ENCODE measurements around the gene EML4. TPM values are rescaled to one million over a fixed set of nuclear protein-coding genes. Genes with fewer than 3 reads are reported as not detected.
A peak's percentile ranks its signal among the peaks of the same experiment; 100 is the strongest.

Gene EML4
- total and polyA plus RNA-seq, 2 of the 13 experiments (the other 11 are each of a cell fraction or from before 2014, with no cell fraction given), result 243 to 476 TPM

GRCh38 chr2:42342795-42343241 lies 173.7 kb downstream of the EML4 start (continued):
- TF ChIP-seq, protein P1, sequence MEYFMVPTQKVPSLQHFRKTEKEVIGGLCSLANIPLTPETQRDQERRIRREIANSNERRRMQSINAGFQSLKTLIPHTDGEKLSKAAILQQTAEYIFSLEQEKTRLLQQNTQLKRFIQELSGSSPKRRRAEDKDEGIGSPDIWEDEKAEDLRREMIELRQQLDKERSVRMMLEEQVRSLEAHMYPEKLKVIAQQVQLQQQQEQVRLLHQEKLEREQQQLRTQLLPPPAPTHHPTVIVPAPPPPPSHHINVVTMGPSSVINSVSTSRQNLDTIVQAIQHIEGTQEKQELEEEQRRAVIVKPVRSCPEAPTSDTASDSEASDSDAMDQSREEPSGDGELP (IDR thresholded peaks at IDR 0.05; ENCODE audit: borderline replicate concordance, low read depth), result no peak
- TF ChIP-seq TOPORS (CRISPR knock-in tag; IDR thresholded peaks at IDR 0.05) (no peak), HDAC1 (CRISPR knock-in tag; IDR thresholded peaks at IDR 0.05) (no peak), ZBTB8A (CRISPR knock-in tag; IDR thresholded peaks at IDR 0.05; ENCODE audit: borderline replicate concordance, low read depth) (no peak), RXRB (CRISPR knock-in tag; IDR thresholded peaks at IDR 0.05; ENCODE audit: borderline replicate concordance) (no peak), POGZ (CRISPR knock-in tag; IDR thresholded peaks at IDR 0.05) (no peak), NR2C2 (CRISPR knock-in tag; IDR thresholded peaks at IDR 0.05; ENCODE audit: borderline replicate concordance) (no peak), PPARG (CRISPR knock-in tag; conservative IDR thresholded peaks at IDR 0.05) (no peak), ZC3H4 (CRISPR knock-in tag; IDR thresholded peaks at IDR 0.05; ENCODE audit: borderline replicate concordance) (peak; percentile 31; the same call in 1 of the 2 replicates), RBM22 (optimal IDR thresholded peaks at IDR 0.05; ENCODE audit: low read length) (peak; percentile 5), ZBTB3 (CRISPR knock-in tag; IDR thresholded peaks at IDR 0.05; ENCODE audit: borderline replicate concordance, low read depth) (no peak), MEF2D (CRISPR knock-in tag; IDR thresholded peaks at IDR 0.05) (no peak), ZNF367 (CRISPR knock-in tag; IDR thresholded peaks at IDR 0.05; ENCODE audit: borderline replicate concordance) (no peak), ZNF335 (CRISPR knock-in tag; IDR thresholded peaks at IDR 0.05) (no peak), POLR2A (IDR thresholded peaks at IDR 0.05; ENCODE audit: insufficient read depth in 1 of 2, low read depth in 2 of 2, low read length in 2 of 2) (peak in 1 of 2 experiments; percentile 67; a peak in 1 of 4 replicates), PRDM10 (CRISPR knock-in tag; IDR thresholded peaks at IDR 0.05; ENCODE audit: low read depth) (no peak), AHR (CRISPR knock-in tag; IDR thresholded peaks at IDR 0.05) (no peak; the same call in 1 of the 2 replicates), ZNF652 (CRISPR knock-in tag; IDR thresholded peaks at IDR 0.05; ENCODE audit: borderline replicate concordance, low read depth) (no peak), JUNB (CRISPR knock-in tag; IDR thresholded peaks at IDR 0.05; ENCODE audit: borderline replicate concordance) (no peak), GTF3A (CRISPR knock-in tag; conservative IDR thresholded peaks at IDR 0.05) (no peak), ATF1 (CRISPR knock-in tag; IDR thresholded peaks at IDR 0.05) (no peak), HDAC2 (CRISPR knock-in tag; IDR thresholded peaks at IDR 0.05) (no peak), KAT7 (CRISPR knock-in tag; IDR thresholded peaks at IDR 0.05; ENCODE audit: borderline replicate concordance) (no peak), MED13 (CRISPR knock-in tag; IDR thresholded peaks at IDR 0.05) (no peak), REL (CRISPR knock-in tag; conservative IDR thresholded peaks at IDR 0.05) (no peak)
- TF ChIP-seq, protein P2, sequence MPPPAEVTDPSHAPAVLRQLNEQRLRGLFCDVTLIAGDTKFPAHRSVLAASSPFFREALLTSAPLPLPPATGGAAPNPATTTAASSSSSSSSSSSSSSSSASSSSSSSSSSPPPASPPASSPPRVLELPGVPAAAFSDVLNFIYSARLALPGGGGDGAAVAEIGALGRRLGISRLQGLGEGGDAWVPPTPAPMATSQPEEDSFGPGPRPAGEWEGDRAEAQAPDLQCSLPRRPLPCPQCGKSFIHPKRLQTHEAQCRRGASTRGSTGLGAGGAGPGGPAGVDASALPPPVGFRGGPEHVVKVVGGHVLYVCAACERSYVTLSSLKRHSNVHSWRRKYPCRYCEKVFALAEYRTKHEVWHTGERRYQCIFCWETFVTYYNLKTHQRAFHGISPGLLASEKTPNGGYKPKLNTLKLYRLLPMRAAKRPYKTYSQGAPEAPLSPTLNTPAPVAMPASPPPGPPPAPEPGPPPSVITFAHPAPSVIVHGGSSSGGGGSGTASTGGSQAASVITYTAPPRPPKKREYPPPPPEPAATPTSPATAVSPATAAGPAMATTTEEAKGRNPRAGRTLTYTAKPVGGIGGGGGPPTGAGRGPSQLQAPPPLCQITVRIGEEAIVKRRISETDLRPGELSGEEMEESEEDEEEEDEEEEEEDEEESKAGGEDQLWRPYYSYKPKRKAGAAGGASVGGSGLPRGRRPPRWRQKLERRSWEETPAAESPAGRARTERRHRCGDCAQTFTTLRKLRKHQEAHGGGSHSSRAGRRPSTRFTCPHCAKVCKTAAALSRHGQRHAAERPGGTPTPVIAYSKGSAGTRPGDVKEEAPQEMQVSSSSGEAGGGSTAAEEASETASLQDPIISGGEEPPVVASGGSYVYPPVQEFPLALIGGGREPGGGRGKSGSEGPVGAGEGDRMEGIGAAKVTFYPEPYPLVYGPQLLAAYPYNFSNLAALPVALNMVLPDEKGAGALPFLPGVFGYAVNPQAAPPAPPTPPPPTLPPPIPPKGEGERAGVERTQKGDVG (CRISPR knock-in tag; IDR thresholded peaks at IDR 0.05; ENCODE audit: borderline replicate concordance), result peak; percentile 67; the same call in 1 of the 2 replicates

Measured in HepG2 (cell line).